Measurements from ENCODE around the gene WFDC2. TPM values are rescaled to one million over a fixed set of nuclear protein-coding genes. Genes with fewer than 3 reads are reported as not detected.

The WFDC2 gene
- total and polyA plus RNA-seq, 2 of the 4 experiments (the other 2 are of a cell fraction): not detected

GRCh38 chr20:45425561-45425960, 44.0 kb upstream of the WFDC2 start:
- in situ Hi-C loops (cut with MboI; ENCODE audit: low sequenced_read_pairs) (no loop called here), dilution Hi-C loops (cut with HindIII; ENCODE audit: low sequenced_read_pairs, unreplicated experiment) (no loop called here), intact Hi-C loops (cut with micrococcal nuclease) (no loop called here)
- Histone ChIP-seq H2BK20ac (ENCODE audit: low read depth, low read length) (no peak overlapping the region), H3K14ac (replicated peaks; ENCODE audit: low read depth, low read length) (no peak overlapping the region), H4K8ac (ENCODE audit: low read depth in 2 of 2, low read length in 2 of 2) (no peak overlapping the region), H3K4me1 (ENCODE audit: control insufficient read depth, insufficient read depth, low read length) (no peaks in the 10 kb centered on the region), H3K9me3 (ENCODE audit: control insufficient read depth, insufficient read depth, low read length) (no peaks in the 10 kb centered on the region), H3K4ac (ENCODE audit: low read depth, low read length) (no peak overlapping the region), H2BK120ac (ENCODE audit: low read depth, low read length) (no peak overlapping the region), H3K27ac (ENCODE audit: insufficient read depth, low read length) (no peak overlapping the region), H2AK9ac (replicated peaks; ENCODE audit: low read depth, low read length, poor library complexity) (no peak overlapping the region), H3K9ac (ENCODE audit: low read depth, low read length) (no peak overlapping the region), H3K79me1 (ENCODE audit: low read depth in 1 of 2, low read length in 2 of 2) (no peaks in the 10 kb centered on the region; a peak in 1 of 4 replicates), H3K4me3 (ENCODE audit: insufficient read depth, low read depth, low read length) (no peak overlapping the region), H3K27me3 (ENCODE audit: control insufficient read depth, insufficient read depth, low read length) (no peaks in the 10 kb centered on the region), H4K91ac (ENCODE audit: insufficient read depth, low read depth, low read length) (no peak overlapping the region), H3K36me3 (ENCODE audit: control insufficient read depth, insufficient read depth, low read length) (peaks cover 31% of the 10 kb centered on the region), H2BK15ac (ENCODE audit: low read depth, low read length) (no peak overlapping the region), H3K23ac (ENCODE audit: low read depth, low read length) (no peak overlapping the region), H2AFZ (replicated peaks; ENCODE audit: low read length, poor library complexity) (no peak overlapping the region), H4K20me1 (ENCODE audit: insufficient read depth, low read length) (no peaks in the 10 kb centered on the region), H2BK5ac (ENCODE audit: low read depth, low read length, poor library complexity, severe bottlenecking) (no peak overlapping the region), H2AK5ac (ENCODE audit: low read depth, low read length) (no peak overlapping the region), H3K18ac (ENCODE audit: low read depth, low read length) (no peak overlapping the region), H3K4me2 (ENCODE audit: low read depth, low read length) (no peak overlapping the region), H3K56ac (ENCODE audit: extremely low read depth, insufficient read depth, low read length) (no peak overlapping the region), H3K9me1 (ENCODE audit: insufficient read depth, low read length) (no peaks in the 10 kb centered on the region; the same call in 1 of the 2 replicates), H4K5ac (ENCODE audit: low read depth, low read length) (no peak overlapping the region)
- no peak for ATAC-seq (ENCODE audit: low read depth)
- no TSS peak for BruUV-seq (replicated peaks)
- WGBS, 2 experiments (ENCODE audit: extremely low coverage in 2 of 2, insufficient read length in 1 of 2): 96% methylated on average over 7 of the region's 17 CpGs; no CpG with 5 or more reads in 1 of the 2 experiments
- CTCF ChIA-PET: no interaction called here
- no peak for TF ChIP-seq MAZ (IDR thresholded peaks at IDR 0.05; ENCODE audit: borderline replicate concordance, low read depth, low read length)
- no peak for TF ChIP-seq MAFK (IDR thresholded peaks at IDR 0.05; ENCODE audit: low read depth, low read length)
- TF ChIP-seq POLR2A (IDR thresholded peaks at IDR 0.05; ENCODE audit: low read depth, low read length): no peak
- TF ChIP-seq RCOR1 (IDR thresholded peaks at IDR 0.05; ENCODE audit: insufficient replicate concordance, low read length): no peak
- TF ChIP-seq RAD21 (IDR thresholded peaks at IDR 0.05; ENCODE audit: low read length): no peak
- TF ChIP-seq ELK1 (IDR thresholded peaks at IDR 0.05; ENCODE audit: borderline replicate concordance, low read depth, low read length): no peak
- TF ChIP-seq, protein P1, sequence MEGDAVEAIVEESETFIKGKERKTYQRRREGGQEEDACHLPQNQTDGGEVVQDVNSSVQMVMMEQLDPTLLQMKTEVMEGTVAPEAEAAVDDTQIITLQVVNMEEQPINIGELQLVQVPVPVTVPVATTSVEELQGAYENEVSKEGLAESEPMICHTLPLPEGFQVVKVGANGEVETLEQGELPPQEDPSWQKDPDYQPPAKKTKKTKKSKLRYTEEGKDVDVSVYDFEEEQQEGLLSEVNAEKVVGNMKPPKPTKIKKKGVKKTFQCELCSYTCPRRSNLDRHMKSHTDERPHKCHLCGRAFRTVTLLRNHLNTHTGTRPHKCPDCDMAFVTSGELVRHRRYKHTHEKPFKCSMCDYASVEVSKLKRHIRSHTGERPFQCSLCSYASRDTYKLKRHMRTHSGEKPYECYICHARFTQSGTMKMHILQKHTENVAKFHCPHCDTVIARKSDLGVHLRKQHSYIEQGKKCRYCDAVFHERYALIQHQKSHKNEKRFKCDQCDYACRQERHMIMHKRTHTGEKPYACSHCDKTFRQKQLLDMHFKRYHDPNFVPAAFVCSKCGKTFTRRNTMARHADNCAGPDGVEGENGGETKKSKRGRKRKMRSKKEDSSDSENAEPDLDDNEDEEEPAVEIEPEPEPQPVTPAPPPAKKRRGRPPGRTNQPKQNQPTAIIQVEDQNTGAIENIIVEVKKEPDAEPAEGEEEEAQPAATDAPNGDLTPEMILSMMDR (conservative IDR thresholded peaks at IDR 0.05; ENCODE audit: low read depth, low read length): no peak
- no peak for TF ChIP-seq CHD1 (IDR thresholded peaks at IDR 0.05; ENCODE audit: low read depth, low read length)
- TF ChIP-seq SMC3 (IDR thresholded peaks at IDR 0.05; ENCODE audit: low read depth, low read length): no peak
- no peak for TF ChIP-seq USF2 (IDR thresholded peaks at IDR 0.05; ENCODE audit: low read depth, low read length)
- TF ChIP-seq MXI1 (IDR thresholded peaks at IDR 0.05; ENCODE audit: borderline replicate concordance, low read depth, low read length): no peak
- TF ChIP-seq NFE2L2 (IDR thresholded peaks at IDR 0.05; ENCODE audit: low read depth, low read length): no peak
- TF ChIP-seq BHLHE40 (IDR thresholded peaks at IDR 0.05; ENCODE audit: low read depth, low read length): no peak
- TF ChIP-seq RFX5 (IDR thresholded peaks at IDR 0.05; ENCODE audit: low read depth, low read length): no peak
- no peak for TF ChIP-seq CEBPB (IDR thresholded peaks at IDR 0.05; ENCODE audit: low read depth, low read length)
- POLR2A ChIA-PET (ENCODE audit: unreplicated experiment): interaction anchor here (0.6 kb wide), 1 partner anchor 19 kb away, joined by 3 read pairs; no protein-coding TSS in a partner anchor
- no peak for DNase-seq

All from IMR-90 (cell line).